Measurements from ENCODE around the gene NDST1. TPM values are rescaled to one million over a fixed set of nuclear protein-coding genes. Genes with fewer than 3 reads are reported as not detected.

Gene NDST1
- total RNA-seq, 1 donor from 2014 or later: 101 TPM

DNA sequence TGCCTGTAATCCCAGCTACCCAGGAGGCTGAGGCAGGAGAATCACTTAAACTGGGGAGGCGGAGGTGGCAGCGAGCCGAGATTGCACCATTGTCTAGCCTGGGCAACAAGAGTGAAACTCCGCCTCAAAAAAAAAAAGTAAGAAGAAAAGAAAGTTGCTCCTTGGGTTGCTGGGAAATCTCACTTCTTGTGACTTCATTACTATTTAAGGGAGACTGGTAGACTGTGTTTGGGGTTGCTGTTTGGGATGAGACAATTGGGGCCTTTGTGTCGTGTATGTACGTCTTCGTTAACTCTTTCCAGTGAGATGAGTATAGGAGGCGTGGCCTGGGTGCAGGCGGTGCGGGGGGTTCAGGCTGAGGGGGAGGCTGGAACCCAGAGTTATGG lies 11.6 kb downstream of the NDST1 start:
- no peak overlapping the region for H3K4me3 Mint-ChIP-seq
- peaks cover 10% of the 10 kb centered on the region for H3K36me3 Mint-ChIP-seq
- peak overlapping the region; percentile 51 for H3K27ac Mint-ChIP-seq
- TF ChIP-seq, protein P1, sequence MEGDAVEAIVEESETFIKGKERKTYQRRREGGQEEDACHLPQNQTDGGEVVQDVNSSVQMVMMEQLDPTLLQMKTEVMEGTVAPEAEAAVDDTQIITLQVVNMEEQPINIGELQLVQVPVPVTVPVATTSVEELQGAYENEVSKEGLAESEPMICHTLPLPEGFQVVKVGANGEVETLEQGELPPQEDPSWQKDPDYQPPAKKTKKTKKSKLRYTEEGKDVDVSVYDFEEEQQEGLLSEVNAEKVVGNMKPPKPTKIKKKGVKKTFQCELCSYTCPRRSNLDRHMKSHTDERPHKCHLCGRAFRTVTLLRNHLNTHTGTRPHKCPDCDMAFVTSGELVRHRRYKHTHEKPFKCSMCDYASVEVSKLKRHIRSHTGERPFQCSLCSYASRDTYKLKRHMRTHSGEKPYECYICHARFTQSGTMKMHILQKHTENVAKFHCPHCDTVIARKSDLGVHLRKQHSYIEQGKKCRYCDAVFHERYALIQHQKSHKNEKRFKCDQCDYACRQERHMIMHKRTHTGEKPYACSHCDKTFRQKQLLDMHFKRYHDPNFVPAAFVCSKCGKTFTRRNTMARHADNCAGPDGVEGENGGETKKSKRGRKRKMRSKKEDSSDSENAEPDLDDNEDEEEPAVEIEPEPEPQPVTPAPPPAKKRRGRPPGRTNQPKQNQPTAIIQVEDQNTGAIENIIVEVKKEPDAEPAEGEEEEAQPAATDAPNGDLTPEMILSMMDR (conservative IDR thresholded peaks at IDR 0.05): no peak
- H3K4me1 Mint-ChIP-seq (ENCODE audit: unreplicated experiment): peaks cover 64% of the 10 kb centered on the region
- no peaks in the 10 kb centered on the region for H3K9me3 Mint-ChIP-seq
- DNase-seq (ENCODE audit: extremely low spot score, unreplicated experiment): no peak
- H3K27me3 Mint-ChIP-seq: no peaks in the 10 kb centered on the region

DNA sequence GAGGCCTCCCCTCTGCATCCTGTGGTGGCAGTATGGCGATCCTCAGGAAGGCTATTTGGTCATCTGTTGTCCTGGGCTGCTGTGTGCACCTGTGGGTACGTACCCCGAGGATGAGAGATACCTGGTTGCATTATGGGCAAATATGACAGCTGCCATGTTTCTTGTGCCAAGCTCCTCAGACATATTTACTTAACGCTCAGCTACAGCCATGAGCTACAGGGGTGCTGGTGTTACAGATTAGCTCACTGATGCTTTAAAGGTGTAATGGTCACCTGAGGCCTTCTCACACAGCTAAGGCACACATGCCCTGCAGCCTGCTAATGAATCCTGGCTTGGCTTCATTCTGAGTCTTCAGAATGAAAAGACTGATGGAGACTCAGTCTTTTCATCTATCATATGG lies 12.0 kb downstream of the NDST1 start:
- TF ChIP-seq, protein P1 (conservative IDR thresholded peaks at IDR 0.05): no peak
- Mint-ChIP-seq H3K9me3 (no peaks in the 10 kb centered on the region), H3K36me3 (peaks cover 10% of the 10 kb centered on the region), H3K4me1 (ENCODE audit: unreplicated experiment) (peaks cover 60% of the 10 kb centered on the region), H3K27me3 (no peaks in the 10 kb centered on the region), H3K4me3 (no peak overlapping the region), H3K27ac (no peak overlapping the region)
- DNase-seq (ENCODE audit: extremely low spot score, unreplicated experiment): no peak

DNA sequence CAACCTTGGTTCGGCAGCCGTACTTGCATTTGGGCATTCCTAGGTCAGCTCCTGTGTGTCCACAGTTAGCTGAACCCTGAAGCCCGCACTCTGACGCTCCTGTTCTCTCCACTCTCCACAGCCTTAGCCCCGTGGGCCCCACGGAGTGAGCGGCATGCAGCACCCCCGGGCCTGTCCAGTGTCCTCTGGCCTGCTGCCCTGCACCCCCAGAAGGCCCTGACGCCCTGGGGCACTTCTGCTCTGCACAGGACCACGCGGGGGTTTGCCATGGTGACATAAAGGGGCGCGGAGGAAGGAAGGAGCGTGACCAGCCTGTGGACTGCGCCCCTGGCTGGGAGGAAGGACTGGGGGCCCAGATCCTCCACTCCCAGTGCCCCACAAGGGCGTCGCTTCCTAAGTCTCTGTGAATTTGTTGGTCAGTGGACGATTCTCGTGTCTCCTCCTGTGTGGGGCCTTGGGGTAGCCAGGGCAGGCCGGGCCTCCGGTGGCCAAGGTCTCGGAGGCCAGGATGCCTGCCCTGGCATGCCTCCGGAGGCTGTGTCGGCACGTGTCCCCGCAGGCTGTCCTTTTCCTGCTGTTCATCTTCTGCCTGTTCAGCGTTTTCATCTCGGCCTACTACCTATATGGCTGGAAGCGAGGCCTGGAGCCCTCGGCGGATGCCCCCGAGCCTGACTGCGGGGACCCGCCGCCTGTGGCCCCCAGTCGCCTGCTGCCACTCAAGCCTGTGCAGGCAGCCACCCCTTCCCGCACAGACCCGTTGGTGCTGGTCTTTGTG lies 13.0 kb downstream of the NDST1 start:
- TF ChIP-seq, protein P1 (conservative IDR thresholded peaks at IDR 0.05): no peak
- H3K4me3 Mint-ChIP-seq: no peak overlapping the region
- no peak for DNase-seq (ENCODE audit: extremely low spot score, unreplicated experiment)
- H3K9me3 Mint-ChIP-seq: no peaks in the 10 kb centered on the region
- H3K36me3 Mint-ChIP-seq: peaks cover 10% of the 10 kb centered on the region
- H3K4me1 Mint-ChIP-seq (ENCODE audit: unreplicated experiment): peaks cover 54% of the 10 kb centered on the region
- H3K27me3 Mint-ChIP-seq: no peaks in the 10 kb centered on the region
- no peak overlapping the region for H3K27ac Mint-ChIP-seq

DNA sequence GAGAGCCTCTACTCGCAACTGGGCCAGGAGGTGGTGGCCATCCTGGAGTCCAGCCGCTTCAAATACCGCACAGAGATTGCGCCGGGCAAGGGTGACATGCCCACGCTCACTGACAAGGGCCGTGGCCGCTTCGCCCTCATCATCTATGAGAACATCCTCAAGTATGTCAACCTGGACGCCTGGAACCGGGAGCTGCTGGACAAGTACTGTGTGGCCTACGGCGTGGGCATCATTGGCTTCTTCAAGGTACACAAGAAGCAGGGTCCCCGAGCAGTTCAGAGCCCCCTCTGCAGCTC lies 13.5 kb downstream of the NDST1 start:
- H3K27me3 Mint-ChIP-seq: no peaks in the 10 kb centered on the region
- peaks cover 10% of the 10 kb centered on the region for H3K36me3 Mint-ChIP-seq
- TF ChIP-seq, protein P1 (conservative IDR thresholded peaks at IDR 0.05): no peak
- H3K4me1 Mint-ChIP-seq (ENCODE audit: unreplicated experiment): peaks cover 52% of the 10 kb centered on the region
- no peaks in the 10 kb centered on the region for H3K9me3 Mint-ChIP-seq
- H3K27ac Mint-ChIP-seq: no peak overlapping the region
- H3K4me3 Mint-ChIP-seq: no peak overlapping the region
- no peak for DNase-seq (ENCODE audit: extremely low spot score, unreplicated experiment)

DNA sequence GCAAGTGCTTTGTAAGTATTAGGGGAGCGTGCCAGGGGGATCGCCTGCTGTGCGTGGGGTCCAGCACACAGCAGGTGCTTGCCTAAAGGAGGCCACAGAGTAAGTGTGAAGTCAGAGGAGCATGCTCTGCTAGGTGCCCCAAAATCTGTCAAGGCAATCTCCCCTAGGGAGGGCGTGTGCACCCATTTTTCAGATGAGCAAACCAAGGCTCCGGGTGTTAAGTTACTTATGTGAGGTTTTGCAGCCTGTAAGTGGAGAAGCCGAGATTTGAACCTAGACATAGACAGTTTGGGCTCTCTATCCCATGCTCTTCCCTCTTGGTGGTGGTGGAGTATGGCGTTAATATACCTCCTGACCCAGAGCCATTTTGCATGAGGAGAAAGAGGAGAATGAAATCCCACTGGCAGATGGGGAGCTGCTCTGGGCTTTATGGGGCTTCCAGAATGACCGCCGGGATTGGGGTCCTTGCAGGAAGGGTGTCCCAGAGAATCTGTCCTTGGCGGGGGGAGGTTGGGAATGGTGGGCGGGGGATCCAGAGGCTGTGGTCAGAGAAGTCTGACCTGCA lies 14.1 kb downstream of the NDST1 start:
- Mint-ChIP-seq H3K4me1 (ENCODE audit: unreplicated experiment) (peaks cover 52% of the 10 kb centered on the region), H3K9me3 (no peaks in the 10 kb centered on the region), H3K4me3 (peak overlapping the region; percentile 69), H3K27ac (peak overlapping the region; percentile 76), H3K27me3 (no peaks in the 10 kb centered on the region), H3K36me3 (peaks cover 10% of the 10 kb centered on the region)
- no peak for DNase-seq (ENCODE audit: extremely low spot score, unreplicated experiment)
- TF ChIP-seq, protein P1 (conservative IDR thresholded peaks at IDR 0.05): no peak

Data from type B pancreatic cell (in vitro differentiated cells).